HL-60 (cell line): ENCODE results near the gene CFAP141.
A peak's percentile ranks its signal among the peaks of the same experiment; 100 is the strongest.

ENCODE experiments used
- DNase-seq, 2 experiments: peaks; one replicate each; pipeline ENCODE4 v3.0.0-alpha.2; 2010 to 2020; ENCODE audit warnings: low read depth in 1 of 2, low spot score in 1 of 2
- H3K27ac ChIP-seq: fragments of 250-450 bp; sonication (Bioruptor Pico); replicated peaks from 2 replicates; pipeline ENCODE4 v1.5.1; 2020; ENCODE audit warnings: mild to moderate bottlenecking, moderate library complexity
- H3K27me3 ChIP-seq: fragments of 250-450 bp; sonication (Bioruptor Pico); 2 replicates; pipeline ENCODE4 v1.5.1; 2021; ENCODE audit warnings: mild to moderate bottlenecking, moderate library complexity; ENCODE audit not compliant: insufficient read depth, poor library complexity, severe bottlenecking
- H3K4me3 ChIP-seq: replicated peaks from 2 replicates; pipeline ENCODE4 v1.5.1; 2011; ENCODE audit warnings: mild to moderate bottlenecking, control low read depth, low read length; ENCODE audit not compliant: insufficient read depth
- GABPA ChIP-seq: IDR thresholded peaks from 2 replicates; pipeline ENCODE4 v1.6.1; 2012; ENCODE audit warnings: low read depth
- POLR2AphosphoS5 ChIP-seq: IDR thresholded peaks from 2 replicates; pipeline ENCODE4 v1.6.1; 2012; ENCODE audit warnings: low read depth
- SPI1 ChIP-seq: IDR thresholded peaks from 2 replicates; pipeline ENCODE4 v1.6.1; 2012; ENCODE audit warnings: low read depth, mild to moderate bottlenecking, borderline replicate concordance
- TF ChIP-seq, protein P1 (sequence below): IDR thresholded peaks from one replicate; pipeline ENCODE4 v1.5.1; 2011; ENCODE audit warnings: low read length, control low read depth, inconsistent platforms; ENCODE audit not compliant: insufficient read depth
- TF ChIP-seq, protein P2 (sequence below): IDR thresholded peaks from 2 replicates; pipeline ENCODE4 v1.6.1; 2012; ENCODE audit warnings: low read depth; ENCODE audit not compliant: insufficient replicate concordance

The CFAP141 gene

DNA sequence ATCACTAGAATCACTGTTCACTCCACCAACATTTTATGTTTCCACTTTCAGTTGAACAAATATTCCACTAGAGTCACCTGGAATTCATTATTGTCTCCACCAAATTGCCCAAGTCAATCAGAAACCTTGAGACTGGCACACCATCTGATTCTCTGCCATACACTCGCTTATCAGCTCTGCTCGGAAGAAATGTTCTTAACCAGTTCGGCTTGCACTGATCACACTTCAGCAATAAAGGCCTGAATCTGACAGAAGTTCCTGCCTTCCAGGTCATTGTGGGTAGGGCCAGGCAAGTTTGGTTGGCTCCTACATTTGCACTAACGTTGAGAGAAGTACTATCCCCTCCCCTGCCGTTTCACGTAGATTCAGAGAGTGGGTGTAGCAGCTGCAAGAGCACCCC lies 24.2 kb downstream of the CFAP141 start:
- Histone ChIP-seq H3K27me3 (no peaks in the 10 kb centered on the region), H3K4me3 (peak overlapping the region; percentile 90), H3K27ac (peak overlapping the region; percentile 95)
- DNase-seq = no peak
- TF ChIP-seq SPI1 (no peak), POLR2AphosphoS5 (no peak), GABPA (no peak)
- TF ChIP-seq, protein P1, sequence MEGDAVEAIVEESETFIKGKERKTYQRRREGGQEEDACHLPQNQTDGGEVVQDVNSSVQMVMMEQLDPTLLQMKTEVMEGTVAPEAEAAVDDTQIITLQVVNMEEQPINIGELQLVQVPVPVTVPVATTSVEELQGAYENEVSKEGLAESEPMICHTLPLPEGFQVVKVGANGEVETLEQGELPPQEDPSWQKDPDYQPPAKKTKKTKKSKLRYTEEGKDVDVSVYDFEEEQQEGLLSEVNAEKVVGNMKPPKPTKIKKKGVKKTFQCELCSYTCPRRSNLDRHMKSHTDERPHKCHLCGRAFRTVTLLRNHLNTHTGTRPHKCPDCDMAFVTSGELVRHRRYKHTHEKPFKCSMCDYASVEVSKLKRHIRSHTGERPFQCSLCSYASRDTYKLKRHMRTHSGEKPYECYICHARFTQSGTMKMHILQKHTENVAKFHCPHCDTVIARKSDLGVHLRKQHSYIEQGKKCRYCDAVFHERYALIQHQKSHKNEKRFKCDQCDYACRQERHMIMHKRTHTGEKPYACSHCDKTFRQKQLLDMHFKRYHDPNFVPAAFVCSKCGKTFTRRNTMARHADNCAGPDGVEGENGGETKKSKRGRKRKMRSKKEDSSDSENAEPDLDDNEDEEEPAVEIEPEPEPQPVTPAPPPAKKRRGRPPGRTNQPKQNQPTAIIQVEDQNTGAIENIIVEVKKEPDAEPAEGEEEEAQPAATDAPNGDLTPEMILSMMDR = no peak
- TF ChIP-seq, protein P2, sequence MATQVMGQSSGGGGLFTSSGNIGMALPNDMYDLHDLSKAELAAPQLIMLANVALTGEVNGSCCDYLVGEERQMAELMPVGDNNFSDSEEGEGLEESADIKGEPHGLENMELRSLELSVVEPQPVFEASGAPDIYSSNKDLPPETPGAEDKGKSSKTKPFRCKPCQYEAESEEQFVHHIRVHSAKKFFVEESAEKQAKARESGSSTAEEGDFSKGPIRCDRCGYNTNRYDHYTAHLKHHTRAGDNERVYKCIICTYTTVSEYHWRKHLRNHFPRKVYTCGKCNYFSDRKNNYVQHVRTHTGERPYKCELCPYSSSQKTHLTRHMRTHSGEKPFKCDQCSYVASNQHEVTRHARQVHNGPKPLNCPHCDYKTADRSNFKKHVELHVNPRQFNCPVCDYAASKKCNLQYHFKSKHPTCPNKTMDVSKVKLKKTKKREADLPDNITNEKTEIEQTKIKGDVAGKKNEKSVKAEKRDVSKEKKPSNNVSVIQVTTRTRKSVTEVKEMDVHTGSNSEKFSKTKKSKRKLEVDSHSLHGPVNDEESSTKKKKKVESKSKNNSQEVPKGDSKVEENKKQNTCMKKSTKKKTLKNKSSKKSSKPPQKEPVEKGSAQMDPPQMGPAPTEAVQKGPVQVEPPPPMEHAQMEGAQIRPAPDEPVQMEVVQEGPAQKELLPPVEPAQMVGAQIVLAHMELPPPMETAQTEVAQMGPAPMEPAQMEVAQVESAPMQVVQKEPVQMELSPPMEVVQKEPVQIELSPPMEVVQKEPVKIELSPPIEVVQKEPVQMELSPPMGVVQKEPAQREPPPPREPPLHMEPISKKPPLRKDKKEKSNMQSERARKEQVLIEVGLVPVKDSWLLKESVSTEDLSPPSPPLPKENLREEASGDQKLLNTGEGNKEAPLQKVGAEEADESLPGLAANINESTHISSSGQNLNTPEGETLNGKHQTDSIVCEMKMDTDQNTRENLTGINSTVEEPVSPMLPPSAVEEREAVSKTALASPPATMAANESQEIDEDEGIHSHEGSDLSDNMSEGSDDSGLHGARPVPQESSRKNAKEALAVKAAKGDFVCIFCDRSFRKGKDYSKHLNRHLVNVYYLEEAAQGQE = no peak

DNA sequence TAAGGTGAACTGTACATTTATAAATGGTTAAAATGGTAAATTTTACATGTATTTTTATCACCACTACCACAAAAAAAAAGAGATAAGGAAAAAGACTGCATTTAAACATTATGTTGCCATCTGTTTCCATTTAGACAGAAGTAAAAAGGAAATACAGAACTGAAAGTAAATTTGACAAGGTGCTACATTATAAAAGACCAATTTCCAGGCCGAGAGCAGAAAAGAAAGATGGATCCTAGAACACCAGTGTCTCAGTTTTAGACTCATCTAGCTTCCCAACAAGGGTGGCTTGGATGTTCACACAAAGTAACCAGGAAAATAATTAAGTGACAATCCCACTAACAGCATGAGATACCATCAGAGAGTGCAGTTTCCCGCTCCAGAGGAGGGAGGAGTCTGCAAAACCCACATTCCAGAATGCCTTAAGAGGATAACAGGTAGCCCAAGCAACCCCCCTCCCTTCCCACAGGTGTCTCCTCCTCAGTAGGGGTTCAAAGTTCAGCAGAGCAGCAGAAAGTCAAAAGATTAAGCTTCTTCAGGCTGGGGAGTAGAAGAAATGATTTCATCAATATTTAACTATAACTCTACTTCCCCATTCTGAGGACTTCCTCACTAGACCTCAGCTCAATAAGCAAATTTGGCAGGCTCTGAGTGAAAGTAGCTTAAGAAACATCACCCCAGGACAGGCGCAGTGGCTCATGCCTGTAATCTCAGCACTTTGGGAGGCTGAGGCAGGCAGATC lies 26.0 kb downstream of the CFAP141 start:
- Histone ChIP-seq H3K4me3 (peak overlapping the region; percentile 40), H3K27ac (peak overlapping the region; percentile 24; the same call in 1 of the 2 replicates), H3K27me3 (no peaks in the 10 kb centered on the region)
- DNase-seq = peak in 1 of 2 experiments; percentile 79
- TF ChIP-seq SPI1 = peak; percentile 97
- TF ChIP-seq, protein P2 = no peak
- TF ChIP-seq GABPA = no peak

DNA sequence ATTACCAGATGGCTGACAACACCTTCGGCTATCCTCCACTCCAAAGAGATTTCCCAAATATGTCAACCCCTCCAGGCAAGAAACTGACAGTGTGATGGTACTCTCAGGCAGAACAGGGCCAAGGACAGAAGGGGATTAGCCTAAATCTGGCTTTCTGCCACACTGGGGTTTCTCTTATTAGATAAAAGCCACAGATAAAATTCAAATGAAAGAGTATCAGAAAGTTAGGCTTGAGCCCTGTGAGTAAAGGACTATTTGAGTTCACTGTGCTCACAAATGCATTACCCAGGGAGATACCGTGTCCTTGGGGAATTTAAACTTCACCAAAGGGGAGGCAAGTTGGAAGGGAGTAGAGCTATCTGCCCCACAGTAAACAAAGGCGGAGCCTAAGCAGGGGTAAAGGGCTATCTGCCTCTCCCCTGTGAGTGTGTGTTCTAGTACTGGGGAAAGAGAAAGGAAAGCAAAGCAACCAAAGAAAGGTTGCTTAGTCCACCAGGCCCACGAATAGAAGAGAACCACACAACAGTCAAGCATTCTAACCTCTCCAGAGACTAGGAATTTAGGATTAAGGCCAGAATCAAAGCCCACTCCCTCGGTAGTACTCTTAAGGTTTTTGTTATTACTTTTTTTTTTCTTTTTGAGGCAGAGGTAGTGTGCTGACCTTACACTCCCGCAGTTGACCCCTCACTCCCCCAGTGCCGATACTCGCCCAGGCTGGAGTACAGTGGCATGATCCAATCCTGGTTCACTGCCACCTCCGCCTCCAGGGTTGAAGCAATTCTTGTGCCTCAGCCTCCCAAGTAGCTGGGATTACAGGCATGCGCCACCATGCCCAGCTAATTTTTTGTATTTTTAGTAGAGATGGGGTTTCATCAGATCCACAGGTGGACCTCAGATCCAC lies 27.0 kb downstream of the CFAP141 start:
- Histone ChIP-seq H3K27ac (peak overlapping the region; percentile 44; the same call in 1 of the 2 replicates), H3K4me3 (no peak overlapping the region; the same call in 1 of the 2 replicates), H3K27me3 (no peaks in the 10 kb centered on the region)
- DNase-seq = no peak
- TF ChIP-seq, protein P1 = no peak

DNA sequence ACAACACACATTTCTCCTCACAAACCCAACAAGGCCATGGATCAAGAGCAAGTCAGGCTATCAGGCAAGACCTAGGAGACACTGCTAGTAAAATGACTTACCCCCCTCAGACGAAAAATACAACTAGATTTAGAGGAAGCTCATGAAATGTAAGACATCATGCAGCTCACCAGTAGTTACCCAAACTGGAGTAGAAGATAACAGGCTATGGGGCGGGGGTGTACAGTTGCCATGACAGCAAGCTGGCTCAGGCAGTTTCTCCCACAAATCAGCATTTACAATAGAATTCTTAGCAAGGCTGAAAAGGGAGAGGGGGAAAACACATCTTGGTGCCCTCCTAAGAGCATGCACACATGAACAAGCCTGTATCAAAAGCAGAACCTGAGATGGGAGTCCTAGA lies 28.1 kb downstream of the CFAP141 start:
- Histone ChIP-seq H3K27me3 (no peaks in the 10 kb centered on the region), H3K4me3 (no peak overlapping the region), H3K27ac (peak overlapping the region; percentile 44)
- TF ChIP-seq GABPA (no peak), SPI1 (no peak), POLR2AphosphoS5 (no peak)
- TF ChIP-seq, protein P1 = no peak
- DNase-seq = peak in 1 of 2 experiments; percentile 38
